IMR-90 (cell line): Measurements from ENCODE around the gene HSPG2. TPM values are rescaled to one million over a fixed set of nuclear protein-coding genes. Genes with fewer than 3 reads are reported as not detected.

Experiments used
- ATAC-seq: fragments of 200-7000 bp; cut with Tn5 transposase; 2 replicates; pipeline ENCODE4 v1.9.1; 2020; ENCODE audit warnings: low read depth, mild to moderate bottlenecking, moderate library complexity
- BruUV-seq: library from RNA; stranded (reverse); fragments of 400-500 nt; replicated peaks from 2 replicates; lab custom pipeline; 2021; lab: Mats Ljungman, UMichigan
- CTCF ChIA-PET: fragments of 300-600 bp; formaldehyde crosslinking; extraction: SDS; loops from one replicate; lab custom pipeline; 2021; ENCODE audit warnings: antibody characterized with exemption; lab: Yijun Ruan, JAX
- POLR2A ChIA-PET: fragments of 300-600 bp; sonication (Branson Sonifier 250); formaldehyde crosslinking; loops from one replicate; lab custom pipeline; 2022; ENCODE audit warnings: antibody characterized with exemption; ENCODE audit not compliant: unreplicated experiment; lab: Charles Lee
- DNase-seq: peaks from one replicate; pipeline ENCODE4 v3.0.0; 2013
- H2AFZ ChIP-seq: replicated peaks from 2 replicates; pipeline ENCODE3; 2013; ENCODE audit warnings: low read length, mild to moderate bottlenecking; ENCODE audit not compliant: poor library complexity
- H2AK5ac ChIP-seq: 2 replicates; pipeline ENCODE4 v1.6.1; 2013; ENCODE audit warnings: low read depth, low read length, inconsistent platforms
- H2AK9ac ChIP-seq: replicated peaks from 2 replicates; pipeline ENCODE3; 2013; ENCODE audit warnings: mild to moderate bottlenecking, low read depth, low read length, moderate library complexity; ENCODE audit not compliant: poor library complexity
- H2BK120ac ChIP-seq: 2 replicates; pipeline ENCODE4 v1.6.1; 2013; ENCODE audit warnings: low read depth, low read length, inconsistent platforms
- H2BK15ac ChIP-seq: 3 replicates; pipeline ENCODE4 v1.6.1; 2013; ENCODE audit warnings: low read depth, low read length, inconsistent platforms
- H2BK20ac ChIP-seq: 2 replicates; pipeline ENCODE4 v1.6.1; 2013; ENCODE audit warnings: low read depth, mild to moderate bottlenecking, inconsistent platforms, low read length, moderate library complexity
- H2BK5ac ChIP-seq: 2 replicates; pipeline ENCODE4 v1.6.1; 2013; ENCODE audit warnings: mild to moderate bottlenecking, low read depth, low read length, inconsistent platforms; ENCODE audit not compliant: poor library complexity, severe bottlenecking
- H3K14ac ChIP-seq: replicated peaks from 2 replicates; pipeline ENCODE4 v1.6.1; 2013; ENCODE audit warnings: low read depth, low read length, inconsistent platforms
- H3K18ac ChIP-seq: 2 replicates; pipeline ENCODE4 v1.6.1; 2013; ENCODE audit warnings: low read depth, low read length, control low read depth
- H3K23ac ChIP-seq: 2 replicates; pipeline ENCODE4 v1.6.1; 2013; ENCODE audit warnings: low read depth, low read length, inconsistent platforms
- H3K27ac ChIP-seq: 2 replicates; pipeline ENCODE4 v1.5.1; 2013; ENCODE audit warnings: mild to moderate bottlenecking, control low read depth, low read length; ENCODE audit not compliant: insufficient read depth
- H3K27me3 ChIP-seq: 2 replicates; pipeline ENCODE4 v1.6.1; 2013; ENCODE audit warnings: low read length; ENCODE audit not compliant: control insufficient read depth, insufficient read depth
- H3K36me3 ChIP-seq: 2 replicates; pipeline ENCODE4 v1.6.1; 2013; ENCODE audit warnings: low read length, mixed read lengths; ENCODE audit not compliant: control insufficient read depth, insufficient read depth
- H3K4ac ChIP-seq: 2 replicates; pipeline ENCODE4 v1.6.1; 2013; ENCODE audit warnings: low read depth, low read length, inconsistent platforms
- H3K4me1 ChIP-seq: 2 replicates; pipeline ENCODE4 v1.6.1; 2013; ENCODE audit warnings: low read length, mixed read lengths; ENCODE audit not compliant: control insufficient read depth, insufficient read depth
- H3K4me2 ChIP-seq: 2 replicates; pipeline ENCODE4 v1.6.1; 2013; ENCODE audit warnings: low read depth, mild to moderate bottlenecking, control low read depth, low read length, moderate library complexity
- H3K4me3 ChIP-seq: 2 replicates; pipeline ENCODE4 v1.5.1; 2013; ENCODE audit warnings: low read depth, mild to moderate bottlenecking, control low read depth, low read length, moderate library complexity; ENCODE audit not compliant: insufficient read depth
- H3K56ac ChIP-seq: 2 replicates; pipeline ENCODE4 v1.6.1; 2013; ENCODE audit warnings: low read length, inconsistent platforms; ENCODE audit not compliant: insufficient read depth; ENCODE audit errors: extremely low read depth
- H3K79me1 ChIP-seq, 2 experiments: 2 replicates each; pipeline ENCODE4 v1.6.1; 2013; ENCODE audit warnings: low read length in 2 of 2, inconsistent platforms in 1 of 2, low read depth in 1 of 2
- H3K9ac ChIP-seq: 2 replicates; pipeline ENCODE4 v1.6.1; 2013; ENCODE audit warnings: low read depth, low read length, control low read depth
- H3K9me1 ChIP-seq: 2 replicates; pipeline ENCODE4 v1.6.1; 2013; ENCODE audit warnings: low read length, inconsistent platforms; ENCODE audit not compliant: insufficient read depth
- H3K9me3 ChIP-seq: 2 replicates; pipeline ENCODE4 v1.6.1; 2013; ENCODE audit warnings: low read length; ENCODE audit not compliant: control insufficient read depth, insufficient read depth
- H4K20me1 ChIP-seq: 2 replicates; pipeline ENCODE4 v1.6.1; 2013; ENCODE audit warnings: low read length, inconsistent platforms; ENCODE audit not compliant: insufficient read depth
- H4K5ac ChIP-seq: 2 replicates; pipeline ENCODE4 v1.6.1; 2013; ENCODE audit warnings: mild to moderate bottlenecking, low read depth, low read length, control low read depth
- H4K8ac ChIP-seq, 2 experiments: 2 replicates each; pipeline ENCODE4 v1.6.1; 2013; ENCODE audit warnings: low read depth in 2 of 2, low read length in 2 of 2, control low read depth in 1 of 2, inconsistent platforms in 1 of 2
- H4K91ac ChIP-seq: 2 replicates; pipeline ENCODE4 v1.6.1; 2013; ENCODE audit warnings: low read depth, low read length, inconsistent platforms; ENCODE audit not compliant: insufficient read depth
- BHLHE40 ChIP-seq: fragments of 150-350 bp; IDR thresholded peaks from 2 replicates; pipeline ENCODE4 v1.6.1; 2016; ENCODE audit warnings: mild to moderate bottlenecking, low read depth, low read length
- CHD1 ChIP-seq: IDR thresholded peaks from 2 replicates; pipeline ENCODE4 v1.6.1; 2012; ENCODE audit warnings: low read depth, low read length, improper control_type of control experiment
- FOS ChIP-seq: fragments of 150-350 bp; IDR thresholded peaks from 2 replicates; pipeline ENCODE4 v1.6.1; 2016; ENCODE audit warnings: low read depth, low read length
- MAFK ChIP-seq: IDR thresholded peaks from 2 replicates; pipeline ENCODE4 v1.6.1; 2012; ENCODE audit warnings: low read depth, low read length, improper control_type of control experiment
- MAZ ChIP-seq: IDR thresholded peaks from 2 replicates; pipeline ENCODE4 v1.6.1; 2012; ENCODE audit warnings: low read depth, mild to moderate bottlenecking, low read length, improper control_type of control experiment, moderate library complexity, borderline replicate concordance
- MXI1 ChIP-seq: IDR thresholded peaks from 2 replicates; pipeline ENCODE4 v1.6.1; 2012; ENCODE audit warnings: low read depth, mild to moderate bottlenecking, low read length, moderate library complexity, borderline replicate concordance
- NFE2L2 ChIP-seq: fragments of 150-350 bp; IDR thresholded peaks from 2 replicates; pipeline ENCODE4 v1.6.1; 2016; ENCODE audit warnings: low read depth, mild to moderate bottlenecking, low read length
- POLR2A ChIP-seq: IDR thresholded peaks from 2 replicates; pipeline ENCODE4 v1.6.1; 2012; ENCODE audit warnings: mild to moderate bottlenecking, low read depth, low read length
- RAD21 ChIP-seq: IDR thresholded peaks from 2 replicates; pipeline ENCODE4 v1.6.1; 2012; ENCODE audit warnings: low read length, improper control_type of control experiment
- RCOR1 ChIP-seq: IDR thresholded peaks from 2 replicates; pipeline ENCODE4 v1.6.1; 2012; ENCODE audit warnings: mild to moderate bottlenecking, low read length, improper control_type of control experiment; ENCODE audit not compliant: insufficient replicate concordance
- RFX5 ChIP-seq: IDR thresholded peaks from 2 replicates; pipeline ENCODE4 v1.8.0; 2012; ENCODE audit warnings: low read depth, mild to moderate bottlenecking, low read length, moderate library complexity
- USF2 ChIP-seq: fragments of 150-350 bp; IDR thresholded peaks from 2 replicates; pipeline ENCODE4 v1.6.1; 2017; ENCODE audit warnings: mild to moderate bottlenecking, antibody characterized with exemption, low read length, low read depth
- WGBS, 2 experiments: methylation state at CpG; one replicate each; pipeline versions ENCODE4 v1.1.5 to v1.1.7; 2013; ENCODE audit warnings: missing lambda C conversion rate in 2 of 2; ENCODE audit not compliant: insufficient read length in 1 of 2; ENCODE audit errors: extremely low coverage in 2 of 2; 5-methylcytosine and 5-hydroxymethylcytosine counted together
- dilution Hi-C: fragments of 300-500 bp; cut with HindIII; formaldehyde crosslinking; loops from one replicate; pipeline ENCODE4 v1.14.3; 2018; ENCODE audit warnings: low sequenced_read_pairs; ENCODE audit not compliant: unreplicated experiment
- in situ Hi-C: fragments of 300-500 bp; cut with MboI; formaldehyde crosslinking; loops from 3 replicates; pipeline ENCODE4 v1.14.3; 2019; ENCODE audit warnings: low sequenced_read_pairs, inconsistent platforms, mixed read lengths
- intact Hi-C: fragments of 100-400 bp; cut with micrococcal nuclease; formaldehyde crosslinking; loops from 2 replicates; pipeline ENCODE4 v1.10.0; 2022
- polyA plus RNA-seq, 3 experiments: library from polyadenylated mRNA; depleted of rRNA; stranded (reverse); fragments of >200 nt; gene quantifications; 2 replicates each; pipeline ENCODE4 v1.2.3, GENCODE V29; 2012; ENCODE audit warnings: low replicate concordance in 1 of 3
- total RNA-seq: library from RNA; depleted of rRNA; stranded (reverse); fragments of >200 nt; gene quantifications from 2 replicates; pipeline ENCODE4 v1.2.3, GENCODE V29; 2012
- TF ChIP-seq, protein P1 (sequence below): fragments of 150-350 bp; IDR thresholded peaks from 2 replicates; pipeline ENCODE4 v1.6.1; 2016; ENCODE audit warnings: low read depth, mild to moderate bottlenecking, low read length, moderate library complexity, borderline replicate concordance
- TF ChIP-seq, protein P2 (sequence below): conservative IDR thresholded peaks from 2 replicates; pipeline ENCODE4 v1.5.1; 2012; ENCODE audit warnings: mild to moderate bottlenecking, low read depth, low read length, improper control_type of control experiment

HSPG2 gene
- total and polyA plus RNA-seq, 2 of the 4 experiments (the other 2 are of a cell fraction) = 15.8 to 94.0 TPM

GRCh38 chr1:21841852-21842466 is 95.2 kb downstream of the HSPG2 start:
- TSS peak; percentile 82 for BruUV-seq
- ATAC-seq = no peak

More at GRCh38 chr1:21841852-21842466, 95.2 kb downstream of the HSPG2 start:
- dilution Hi-C loops = no loop called here
- H2BK15ac ChIP-seq = no peak overlapping the region
- TF ChIP-seq USF2 = no peak
- no peak for TF ChIP-seq POLR2A
- no peak for TF ChIP-seq FOS
- TF ChIP-seq, protein P1, sequence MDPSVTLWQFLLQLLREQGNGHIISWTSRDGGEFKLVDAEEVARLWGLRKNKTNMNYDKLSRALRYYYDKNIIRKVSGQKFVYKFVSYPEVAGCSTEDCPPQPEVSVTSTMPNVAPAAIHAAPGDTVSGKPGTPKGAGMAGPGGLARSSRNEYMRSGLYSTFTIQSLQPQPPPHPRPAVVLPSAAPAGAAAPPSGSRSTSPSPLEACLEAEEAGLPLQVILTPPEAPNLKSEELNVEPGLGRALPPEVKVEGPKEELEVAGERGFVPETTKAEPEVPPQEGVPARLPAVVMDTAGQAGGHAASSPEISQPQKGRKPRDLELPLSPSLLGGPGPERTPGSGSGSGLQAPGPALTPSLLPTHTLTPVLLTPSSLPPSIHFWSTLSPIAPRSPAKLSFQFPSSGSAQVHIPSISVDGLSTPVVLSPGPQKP = no peak
- no peak for TF ChIP-seq MAZ
- no peak for TF ChIP-seq BHLHE40
- TF ChIP-seq, protein P2, sequence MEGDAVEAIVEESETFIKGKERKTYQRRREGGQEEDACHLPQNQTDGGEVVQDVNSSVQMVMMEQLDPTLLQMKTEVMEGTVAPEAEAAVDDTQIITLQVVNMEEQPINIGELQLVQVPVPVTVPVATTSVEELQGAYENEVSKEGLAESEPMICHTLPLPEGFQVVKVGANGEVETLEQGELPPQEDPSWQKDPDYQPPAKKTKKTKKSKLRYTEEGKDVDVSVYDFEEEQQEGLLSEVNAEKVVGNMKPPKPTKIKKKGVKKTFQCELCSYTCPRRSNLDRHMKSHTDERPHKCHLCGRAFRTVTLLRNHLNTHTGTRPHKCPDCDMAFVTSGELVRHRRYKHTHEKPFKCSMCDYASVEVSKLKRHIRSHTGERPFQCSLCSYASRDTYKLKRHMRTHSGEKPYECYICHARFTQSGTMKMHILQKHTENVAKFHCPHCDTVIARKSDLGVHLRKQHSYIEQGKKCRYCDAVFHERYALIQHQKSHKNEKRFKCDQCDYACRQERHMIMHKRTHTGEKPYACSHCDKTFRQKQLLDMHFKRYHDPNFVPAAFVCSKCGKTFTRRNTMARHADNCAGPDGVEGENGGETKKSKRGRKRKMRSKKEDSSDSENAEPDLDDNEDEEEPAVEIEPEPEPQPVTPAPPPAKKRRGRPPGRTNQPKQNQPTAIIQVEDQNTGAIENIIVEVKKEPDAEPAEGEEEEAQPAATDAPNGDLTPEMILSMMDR = no peak
- no peak for TF ChIP-seq MXI1
- TF ChIP-seq RAD21 = no peak
- no peak for TF ChIP-seq MAFK
- no peak for TF ChIP-seq RFX5
- no peak for TF ChIP-seq RCOR1
- TF ChIP-seq CHD1 = no peak
- no peak for TF ChIP-seq NFE2L2
- no peak overlapping the region for H3K14ac ChIP-seq
- H3K9ac ChIP-seq = no peak overlapping the region
- no peak overlapping the region for H3K4me2 ChIP-seq
- H2BK5ac ChIP-seq = no peak overlapping the region
- intact Hi-C loops = no loop called here
- no peak overlapping the region for H4K5ac ChIP-seq
- no peak overlapping the region for H3K23ac ChIP-seq
- H3K79me1 ChIP-seq = peaks cover 0 to 3% of the 10 kb centered on the region in 2 experiments; a peak in 2 of 4 replicates
- DNase-seq = no peak
- no peaks in the 10 kb centered on the region for H3K4me1 ChIP-seq
- H4K91ac ChIP-seq = no peak overlapping the region
- H2BK120ac ChIP-seq = no peak overlapping the region
- H2AK5ac ChIP-seq = no peak overlapping the region
- H3K27me3 ChIP-seq = no peaks in the 10 kb centered on the region
- H4K20me1 ChIP-seq = no peaks in the 10 kb centered on the region; the same call in 1 of the 2 replicates
- H2AK9ac ChIP-seq = no peak overlapping the region
- peaks cover 68% of the 10 kb centered on the region for H3K36me3 ChIP-seq
- H3K27ac ChIP-seq = no peak overlapping the region
- no peak overlapping the region for H3K18ac ChIP-seq
- H2BK20ac ChIP-seq = no peak overlapping the region
- CTCF ChIA-PET = no interaction called here
- H3K4me3 ChIP-seq = no peak overlapping the region
- no peaks in the 10 kb centered on the region for H3K9me3 ChIP-seq
- no peaks in the 10 kb centered on the region for H3K9me1 ChIP-seq
- POLR2A ChIA-PET = no interaction called here
- no peak overlapping the region for H4K8ac ChIP-seq
- H3K56ac ChIP-seq = no peak overlapping the region
- H3K4ac ChIP-seq = no peak overlapping the region
- in situ Hi-C loops = no loop called here
- WGBS, 2 experiments = 97% methylated on average over 7 of the region's 21 CpGs; no CpG with 5 or more reads in 1 of the 2 experiments
- H2AFZ ChIP-seq = no peak overlapping the region
